WTC11 (cell line): ENCODE data around the gene NDOR1. TPM values are rescaled to one million over a fixed set of nuclear protein-coding genes. Genes with fewer than 3 reads are reported as not detected.

ENCODE experiments used
- AR ChIP-seq: fragments of 250-450 bp; sonication (Bioruptor Pico); IDR thresholded peaks from 2 replicates; pipeline ENCODE4 v1.9.0; 2021; ENCODE audit warnings: mild to moderate bottlenecking
- ARID4B ChIP-seq: sonication (generic); formaldehyde crosslinking; IDR thresholded peaks from 2 replicates; pipeline ENCODE4 v1.8.0; 2023; ENCODE audit warnings: missing genetic modification reagents, mild to moderate bottlenecking, borderline replicate concordance
- CBFB ChIP-seq: sonication (generic); formaldehyde crosslinking; IDR thresholded peaks from 2 replicates; pipeline ENCODE4 v1.8.1; 2022; ENCODE audit warnings: mild to moderate bottlenecking, low read depth, missing genetic modification reagents
- CREB1 ChIP-seq: sonication (generic); formaldehyde crosslinking; IDR thresholded peaks from 2 replicates; pipeline ENCODE4 v1.8.0; 2023; ENCODE audit warnings: mild to moderate bottlenecking, missing genetic modification reagents
- EMX1 ChIP-seq: fragments of 250-450 bp; sonication (Bioruptor Pico); IDR thresholded peaks from 2 replicates; pipeline ENCODE4 v1.8.0; 2021; ENCODE audit warnings: mild to moderate bottlenecking
- ERG ChIP-seq: fragments of 250-450 bp; sonication (Bioruptor Pico); IDR thresholded peaks from 2 replicates; pipeline ENCODE4 v1.8.0; 2021; ENCODE audit warnings: mild to moderate bottlenecking
- ETV6 ChIP-seq: sonication (generic); formaldehyde crosslinking; IDR thresholded peaks from 2 replicates; pipeline ENCODE4 v1.8.1; 2022; ENCODE audit warnings: mild to moderate bottlenecking, missing genetic modification reagents
- FOXK1 ChIP-seq: sonication (generic); formaldehyde crosslinking; IDR thresholded peaks from 2 replicates; pipeline ENCODE4 v1.8.0; 2022; ENCODE audit warnings: mild to moderate bottlenecking, moderate library complexity, missing genetic modification reagents
- FOXP1 ChIP-seq: sonication (generic); formaldehyde crosslinking; IDR thresholded peaks from 2 replicates; pipeline ENCODE4 v1.8.0; 2022; ENCODE audit warnings: missing genetic modification reagents, mild to moderate bottlenecking, moderate library complexity, borderline replicate concordance
- GABPB1 ChIP-seq: sonication (generic); formaldehyde crosslinking; IDR thresholded peaks from 2 replicates; pipeline ENCODE4 v1.8.1; 2023; ENCODE audit warnings: mild to moderate bottlenecking, missing genetic modification reagents
- HMGA2 ChIP-seq: fragments of 250-450 bp; sonication (Bioruptor Pico); IDR thresholded peaks from 2 replicates; pipeline ENCODE4 v1.4.0; 2021; ENCODE audit warnings: mild to moderate bottlenecking, moderate library complexity
- NFATC4 ChIP-seq: fragments of 250-450 bp; sonication (Bioruptor Pico); IDR thresholded peaks from 2 replicates; pipeline ENCODE4 v1.9.0; 2021; ENCODE audit warnings: mild to moderate bottlenecking
- NR3C1 ChIP-seq: sonication (generic); formaldehyde crosslinking; conservative IDR thresholded peaks from 2 replicates; pipeline ENCODE4 v1.8.1; 2023; ENCODE audit warnings: low read depth, mild to moderate bottlenecking, missing genetic modification reagents
- PRDM15 ChIP-seq: sonication (generic); formaldehyde crosslinking; IDR thresholded peaks from 2 replicates; pipeline ENCODE4 v1.8.0; 2022; ENCODE audit warnings: missing genetic modification reagents
- TEAD1 ChIP-seq: sonication (generic); formaldehyde crosslinking; IDR thresholded peaks from 2 replicates; pipeline ENCODE4 v1.8.0; 2022; ENCODE audit warnings: mild to moderate bottlenecking, missing genetic modification reagents
- USF1 ChIP-seq: sonication (generic); formaldehyde crosslinking; IDR thresholded peaks from 2 replicates; pipeline ENCODE4 v1.8.0; 2022; ENCODE audit warnings: mild to moderate bottlenecking, missing genetic modification reagents
- USF2 ChIP-seq: sonication (generic); formaldehyde crosslinking; IDR thresholded peaks from 2 replicates; pipeline ENCODE4 v1.8.1; 2023; ENCODE audit warnings: mild to moderate bottlenecking, missing genetic modification reagents, moderate library complexity
- ZBTB43 ChIP-seq: sonication (generic); formaldehyde crosslinking; IDR thresholded peaks from 2 replicates; pipeline ENCODE4 v1.8.1; 2023; ENCODE audit warnings: mild to moderate bottlenecking, missing genetic modification reagents
- ZNF232 ChIP-seq: sonication (generic); formaldehyde crosslinking; IDR thresholded peaks from 2 replicates; pipeline ENCODE4 v1.8.0; 2022; ENCODE audit warnings: mild to moderate bottlenecking, missing genetic modification reagents
- ZNF512 ChIP-seq: sonication (generic); formaldehyde crosslinking; IDR thresholded peaks from 2 replicates; pipeline ENCODE4 v1.8.1; 2022; ENCODE audit warnings: missing genetic modification reagents, borderline replicate concordance
- total RNA-seq: library from RNA; stranded (reverse); gene quantifications from 3 replicates; pipeline ENCODE4 v1.2.3, GENCODE V29; 2021

Gene NDOR1
- total RNA-seq, 1 experiment from 2014 or later = 49.0 TPM

- TF ChIP-seq EMX1 (CRISPR knock-in tag) (no peak), HMGA2 (CRISPR knock-in tag) (no peak), ERG (no peak), FOXK1 (CRISPR knock-in tag) (0 out of 2 replicates have a peak, but pooled peaks have one; percentile 42), ARID4B (CRISPR knock-in tag) (no peak), ZNF512 (CRISPR knock-in tag) (no peak), NR3C1 (CRISPR knock-in tag) (no peak), USF1 (CRISPR knock-in tag) (peak; percentile 56; the same call in 1 of the 2 replicates), NFATC4 (CRISPR knock-in tag) (no peak), GABPB1 (peak; percentile 77), USF2 (peak; percentile 34; the same call in 1 of the 2 replicates), ETV6 (CRISPR knock-in tag) (peak; percentile 64), TEAD1 (no peak), CREB1 (CRISPR knock-in tag) (no peak), AR (CRISPR knock-in tag) (no peak), CBFB (CRISPR knock-in tag) (no peak), ZBTB43 (CRISPR knock-in tag) (0 out of 2 replicates have a peak, but pooled peaks have one; percentile 25), PRDM15 (no peak), ZNF232 (CRISPR knock-in tag) (no peak), FOXP1 (CRISPR knock-in tag) (no peak)
Observed at GRCh38 chr9:137200311-137201204, 4.9 kb upstream of the NDOR1 start, which contains the start of gene TPRN (continued).
